Gastroesophageal sphincter (tissue), 4 donors: ENCODE data around the gene VSNL1. TPM values are rescaled to one million over a fixed set of nuclear protein-coding genes. Genes with fewer than 3 reads are reported as not detected.

Experiments used
- ATAC-seq: fragments of 150-250 bp; one replicate; pipeline ENCODE4 v1.9.1; 2016; ENCODE audit warnings: mild to moderate bottlenecking, moderate library complexity
- H3K27ac ChIP-seq, 4 donors: fragments of 200-600 bp; sonication (generic) in 3 of 4; 1 replicate in 3 of 4; 2 replicates in 1 of 4; pipeline ENCODE4 v1.5.1; 2016 to 2019
- H3K27me3 ChIP-seq: fragments of 200-600 bp; sonication (generic); one replicate; pipeline ENCODE4 v1.5.1; 2019
- H3K36me3 ChIP-seq, 2 donors: fragments of 200-600 bp; sonication (generic); one replicate each; pipeline ENCODE4 v1.5.1; 2019; ENCODE audit warnings: control low read depth in 1 of 2
- H3K4me1 ChIP-seq, 3 donors: fragments of 200-600 bp; sonication (generic); 1 replicate in 2 of 3; 2 replicates in 1 of 3; pipeline ENCODE4 v1.5.1; 2016 to 2019; ENCODE audit warnings: control low read depth in 2 of 3
- H3K4me3 ChIP-seq, 2 donors: fragments of 200-600 bp; sonication (generic); one replicate each; pipeline ENCODE4 v1.5.1; 2019; ENCODE audit warnings: mild to moderate bottlenecking in 1 of 2, moderate library complexity in 1 of 2
- H3K9me3 ChIP-seq, 3 donors: fragments of 200-600 bp; sonication (generic); one replicate each; pipeline ENCODE4 v1.5.1; 2017 to 2019; ENCODE audit warnings: control low read depth in 2 of 3
- CTCF ChIP-seq, 4 experiments: fragments of 200-600 bp in 2 of 4; fragments of 450-650 bp in 2 of 4; sonication (generic) in 1 of 4; IDR thresholded peaks; one replicate each; pipeline ENCODE4 v1.5.1; 2017 to 2019; ENCODE audit warnings: antibody characterized with exemption in 4 of 4, mild to moderate bottlenecking in 2 of 4, moderate library complexity in 2 of 4
- EP300 ChIP-seq: sonication (generic); formaldehyde crosslinking; IDR thresholded peaks from one replicate; pipeline ENCODE4 v1.6.1; 2017; ENCODE audit warnings: antibody characterized with exemption, mild to moderate bottlenecking
- POLR2A ChIP-seq, 2 donors: fragments of 450-650 bp; IDR thresholded peaks; one replicate each; pipeline ENCODE4 v1.6.1; 2017; ENCODE audit warnings: antibody characterized with exemption in 2 of 2, mild to moderate bottlenecking in 2 of 2, moderate library complexity in 1 of 2
- POLR2AphosphoS5 ChIP-seq: sonication (generic); formaldehyde crosslinking; IDR thresholded peaks from one replicate; pipeline ENCODE4 v1.6.1; 2017; ENCODE audit warnings: antibody characterized with exemption
- WGBS, 2 donors: methylation state at CpG; one replicate each; pipeline ENCODE4 v1.1.5; 2018; ENCODE audit warnings: low coverage in 1 of 2; 5-methylcytosine and 5-hydroxymethylcytosine counted together
- total RNA-seq, 4 donors: library from RNA; depleted of rRNA; stranded (reverse); fragments of >200 nt; gene quantifications; one replicate each; pipeline ENCODE4 v1.1.0, GENCODE V29; 2016

Gene VSNL1
- total RNA-seq = 1 to 10 TPM in 1 of 4 donors, under 1 TPM in 3; 0.40 to 5.2 (median 0.76) TPM

- WGBS, 2 donors = 0 to 2% methylated on average over 7 to 22 of the region's 43 CpGs
- H3K4me1 ChIP-seq = peaks cover 0 to 41% (median 0%) of the 10 kb centered on the region in 3 donors
- H3K27me3 ChIP-seq = peaks cover 15% of the 10 kb centered on the region
- H3K4me3 ChIP-seq = peak within 1 kb of the TSS; percentile 61 to 73
- no peaks in the 10 kb centered on the region for H3K36me3 ChIP-seq
- peak within 1 kb of the TSS; percentile 79 to 87 (median 84) for H3K27ac ChIP-seq
- no peaks in the 10 kb centered on the region for H3K9me3 ChIP-seq
- TF ChIP-seq CTCF (IDR thresholded peaks at IDR 0.05) = peak in 1 of 4 experiments; percentile 3
- TF ChIP-seq EP300 = no peak
- ATAC-seq = peak; percentile 73
These were observed at the start of gene VSNL1 for GRCh38 chr2:17540093-17540812. VSNL1 (plus strand) TSS chr2:17540696; CDS start chr2:17592075, 51,379 bp downstream.

GRCh38 chr2:17495590-17495989 lies 44.9 kb upstream of the VSNL1 start:
- H3K27me3 ChIP-seq = no peaks in the 10 kb centered on the region
- H3K9me3 ChIP-seq = no peaks in the 10 kb centered on the region
- no peaks in the 10 kb centered on the region for H3K36me3 ChIP-seq
- H3K4me1 ChIP-seq = no peaks in the 10 kb centered on the region
- TF ChIP-seq POLR2AphosphoS5 = no peak
- TF ChIP-seq POLR2A (IDR thresholded peaks at IDR 0.05) = no peak
- TF ChIP-seq EP300 = no peak
- TF ChIP-seq CTCF (IDR thresholded peaks at IDR 0.05) = no peak
- no peak overlapping the region for H3K27ac ChIP-seq
- 27 to 33% methylated on average over 1 of the region's 1 CpG for WGBS, 2 donors
- H3K4me3 ChIP-seq = no peak overlapping the region
- ATAC-seq = no peak

- no peak overlapping the region for H3K4me3 ChIP-seq
- no peaks in the 10 kb centered on the region for H3K4me1 ChIP-seq
- no peak overlapping the region for H3K27ac ChIP-seq
- 36 to 67% methylated on average over 1 of the region's 1 CpG for WGBS, 2 donors
- no peak for TF ChIP-seq POLR2A (IDR thresholded peaks at IDR 0.05)
- TF ChIP-seq CTCF (IDR thresholded peaks at IDR 0.05) = no peak
- no peak for TF ChIP-seq POLR2AphosphoS5
- TF ChIP-seq EP300 = no peak
- no peaks in the 10 kb centered on the region for H3K9me3 ChIP-seq
- no peak for ATAC-seq
- no peaks in the 10 kb centered on the region for H3K27me3 ChIP-seq
- H3K36me3 ChIP-seq = no peaks in the 10 kb centered on the region
These were observed 42.8 kb upstream of the VSNL1 start for GRCh38 chr2:17497718-17498117.

- Histone ChIP-seq H3K27ac (no peak overlapping the region), H3K9me3 (no peaks in the 10 kb centered on the region), H3K27me3 (no peaks in the 10 kb centered on the region), H3K4me1 (no peaks in the 10 kb centered on the region), H3K36me3 (no peaks in the 10 kb centered on the region), H3K4me3 (no peak overlapping the region)
- ATAC-seq = no peak
- WGBS, 2 donors = 67 to 75% methylated on average over 1 to 2 of the region's 2 CpGs
- TF ChIP-seq POLR2A (IDR thresholded peaks at IDR 0.05) (no peak), POLR2AphosphoS5 (no peak), CTCF (IDR thresholded peaks at IDR 0.05) (no peak), EP300 (no peak)
These were observed 33.5 kb upstream of the VSNL1 start for GRCh38 chr2:17506736-17507616.
